Loucy (cell line): ENCODE data around the gene SLC44A1.

ENCODE experiments used
- EZH2phosphoT487 ChIP-seq: fragments of 200-600 bp; IDR thresholded peaks from 2 replicates; pipeline ENCODE4 v1.6.1; 2018; ENCODE audit warnings: antibody characterized with exemption, mild to moderate bottlenecking, moderate library complexity, borderline replicate concordance
- TF ChIP-seq, protein P1 (sequence below): fragments of 200-600 bp; sonication (generic); conservative IDR thresholded peaks from 2 replicates; pipeline ENCODE4 v1.5.1; 2014; ENCODE audit warnings: mild to moderate bottlenecking, antibody characterized with exemption, low read length

GRCh38 chr9:105333076-105333475, 88.6 kb downstream of the SLC44A1 start:
- TF ChIP-seq EZH2phosphoT487 = no peak
- TF ChIP-seq, protein P1, sequence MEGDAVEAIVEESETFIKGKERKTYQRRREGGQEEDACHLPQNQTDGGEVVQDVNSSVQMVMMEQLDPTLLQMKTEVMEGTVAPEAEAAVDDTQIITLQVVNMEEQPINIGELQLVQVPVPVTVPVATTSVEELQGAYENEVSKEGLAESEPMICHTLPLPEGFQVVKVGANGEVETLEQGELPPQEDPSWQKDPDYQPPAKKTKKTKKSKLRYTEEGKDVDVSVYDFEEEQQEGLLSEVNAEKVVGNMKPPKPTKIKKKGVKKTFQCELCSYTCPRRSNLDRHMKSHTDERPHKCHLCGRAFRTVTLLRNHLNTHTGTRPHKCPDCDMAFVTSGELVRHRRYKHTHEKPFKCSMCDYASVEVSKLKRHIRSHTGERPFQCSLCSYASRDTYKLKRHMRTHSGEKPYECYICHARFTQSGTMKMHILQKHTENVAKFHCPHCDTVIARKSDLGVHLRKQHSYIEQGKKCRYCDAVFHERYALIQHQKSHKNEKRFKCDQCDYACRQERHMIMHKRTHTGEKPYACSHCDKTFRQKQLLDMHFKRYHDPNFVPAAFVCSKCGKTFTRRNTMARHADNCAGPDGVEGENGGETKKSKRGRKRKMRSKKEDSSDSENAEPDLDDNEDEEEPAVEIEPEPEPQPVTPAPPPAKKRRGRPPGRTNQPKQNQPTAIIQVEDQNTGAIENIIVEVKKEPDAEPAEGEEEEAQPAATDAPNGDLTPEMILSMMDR = no peak
